SK-N-SH (cell line): ENCODE measurements around the gene EPHA6. TPM values are rescaled to one million over a fixed set of nuclear protein-coding genes. Genes with fewer than 3 reads are reported as not detected.

Experiments
- CTCF ChIA-PET: fragments of 300-600, 350-600 bp; formaldehyde crosslinking; extraction: SDS; loops from one replicate; lab custom pipeline; 2021; lab: Yijun Ruan, JAX
- POLR2A ChIA-PET: fragments of 350-600 bp; sonication (Branson Sonifier 250); formaldehyde crosslinking; extraction: SDS; loops from one replicate; lab custom pipeline; 2020; ENCODE audit warnings: antibody characterized with exemption, inconsistent platforms; lab: Yijun Ruan, JAX
- DNase-seq: peaks from one replicate; pipeline ENCODE4 v3.0.0; 2012
- H2AFZ ChIP-seq: fragments of 200-600 bp; sonication (generic); 2 replicates; pipeline ENCODE4 v1.8.1; 2016; ENCODE audit warnings: antibody characterized with exemption, mild to moderate bottlenecking, low read depth
- H3F3A ChIP-seq: fragments of 200-600 bp; sonication (generic); replicated peaks from 2 replicates; pipeline ENCODE3; 2016; ENCODE audit warnings: antibody characterized with exemption, mild to moderate bottlenecking; ENCODE audit not compliant: insufficient read depth
- H3K27ac ChIP-seq, 2 experiments: fragments of 200-500 bp in 1 of 2; fragments of 200-600 bp in 1 of 2; sonication (Bioruptor generic) in 1 of 2; sonication (generic), shearing (Covaris generic) in 1 of 2; 2 replicates each; pipeline versions ENCODE4 v1.5.1 to v1.6.1; 2014 to 2016; ENCODE audit warnings: low read depth in 2 of 2, inconsistent platforms in 1 of 2, low read length in 1 of 2, mild to moderate bottlenecking in 1 of 2, mixed read lengths in 1 of 2
- H3K27me3 ChIP-seq: fragments of 200-600 bp; sonication (generic), shearing (Covaris generic); 2 replicates; pipeline ENCODE4 v1.6.1; 2016; ENCODE audit warnings: mixed run types; ENCODE audit not compliant: insufficient read depth
- H3K36me3 ChIP-seq, 2 experiments: fragments of 200-500 bp in 1 of 2; fragments of 200-600 bp in 1 of 2; sonication (Bioruptor generic) in 1 of 2; sonication (generic) in 1 of 2; replicated peaks in 1 of 2; 2 replicates each; pipeline versions ENCODE3 to v1.5.1; 2014 to 2016; ENCODE audit warnings: low read length in 1 of 2, mild to moderate bottlenecking in 1 of 2; ENCODE audit not compliant: insufficient read depth in 2 of 2, control insufficient read depth in 1 of 2
- H3K4me1 ChIP-seq, 2 experiments: fragments of 200-500 bp in 1 of 2; fragments of 200-600 bp in 1 of 2; sonication (Bioruptor generic) in 1 of 2; sonication (generic), shearing (Covaris generic) in 1 of 2; 2 replicates each; pipeline versions ENCODE4 v1.5.1 to v1.6.1; 2014 to 2016; ENCODE audit warnings: low read depth in 1 of 2, low read length in 1 of 2, mixed run types in 1 of 2; ENCODE audit not compliant: insufficient read depth in 2 of 2, control insufficient read depth in 1 of 2
- H3K4me2 ChIP-seq: fragments of 200-600 bp; sonication (generic), shearing (Covaris generic); 2 replicates; pipeline ENCODE4 v1.6.1; 2017; ENCODE audit warnings: mixed run types
- H3K4me3 ChIP-seq, 2 experiments: fragments of 200-500 bp in 1 of 2; fragments of 200-600 bp in 1 of 2; sonication (Bioruptor generic) in 1 of 2; sonication (generic), shearing (Covaris generic) in 1 of 2; 2 replicates each; pipeline versions ENCODE4 v1.5.1 to v1.8.1; 2014 to 2016; ENCODE audit warnings: low read depth in 2 of 2, inconsistent platforms in 1 of 2, low read length in 1 of 2, mild to moderate bottlenecking in 1 of 2, mixed read lengths in 1 of 2, moderate library complexity in 1 of 2
- H3K79me2 ChIP-seq: fragments of 200-600 bp; sonication (generic); 2 replicates; pipeline ENCODE4 v1.8.1; 2017; ENCODE audit warnings: mild to moderate bottlenecking; ENCODE audit not compliant: insufficient read depth
- H3K9ac ChIP-seq: fragments of 200-600 bp; sonication (generic); 2 replicates; pipeline ENCODE4 v1.6.1; 2017; ENCODE audit warnings: mixed run types
- H3K9me2 ChIP-seq: fragments of 200-600 bp; sonication (generic); 2 replicates; pipeline ENCODE4 v1.6.1; 2017; ENCODE audit warnings: mixed run types
- H3K9me3 ChIP-seq: fragments of 200-600 bp; sonication (generic); 2 replicates; pipeline ENCODE4 v1.6.1; 2017; ENCODE audit warnings: mixed run types, mild to moderate bottlenecking, moderate library complexity
- H4K20me1 ChIP-seq: fragments of 200-600 bp; sonication (generic); 2 replicates; pipeline ENCODE4 v1.6.1; 2017; ENCODE audit warnings: mild to moderate bottlenecking, mixed run types; ENCODE audit not compliant: insufficient read depth
- CTCF ChIP-seq: fragments of 200-600 bp; sonication (generic); IDR thresholded peaks from 2 replicates; pipeline ENCODE4 v1.6.1; 2017; ENCODE audit warnings: antibody characterized with exemption, mild to moderate bottlenecking, moderate library complexity
- EP300 ChIP-seq, 2 experiments: IDR thresholded peaks; 2 replicates each; pipeline versions ENCODE4 v1.4.0 to v1.6.1; 2012; ENCODE audit warnings: borderline replicate concordance in 1 of 2, low read depth in 1 of 2, low read length in 1 of 2
- IRF3 ChIP-seq: fragments of 150-350 bp; IDR thresholded peaks from 2 replicates; pipeline ENCODE4 v1.6.1; 2016; ENCODE audit warnings: mild to moderate bottlenecking, low read depth, low read length
- MEF2A ChIP-seq: IDR thresholded peaks from 2 replicates; pipeline ENCODE4 v1.4.0; 2012; ENCODE audit warnings: low read depth, borderline replicate concordance
- TCF12 ChIP-seq: IDR thresholded peaks from 2 replicates; pipeline ENCODE4 v1.4.0; 2012
- TEAD4 ChIP-seq: IDR thresholded peaks from 2 replicates; pipeline ENCODE4 v1.4.0; 2012; ENCODE audit warnings: mild to moderate bottlenecking, borderline replicate concordance; ENCODE audit not compliant: insufficient read depth
- USF2 ChIP-seq: fragments of 150-350 bp; IDR thresholded peaks from 2 replicates; pipeline ENCODE4 v1.6.1; 2017; ENCODE audit warnings: antibody characterized with exemption, low read length, low read depth, borderline replicate concordance
- polyA plus RNA-seq, 3 experiments: library from polyadenylated mRNA; depleted of rRNA; stranded (reverse); fragments of >200 nt; gene quantifications; 2 replicates each; pipeline ENCODE4 v1.2.3, GENCODE V29; 2012

The EPHA6 gene
- polyA plus RNA-seq, 1 of the 3 experiments (the other 2 are of a cell fraction) = not detected

GRCh38 chr3:96960661-96961330 lies 146.4 kb downstream of the EPHA6 start (continued):
- TF ChIP-seq USF2 (no peak), MEF2A (no peak), IRF3 (no peak)

GRCh38 chr3:96961576-96961975 lies 147.2 kb downstream of the EPHA6 start:
- H3K9me2 ChIP-seq = no peaks in the 10 kb centered on the region
- no peak for DNase-seq
- CTCF ChIA-PET = interaction anchor here (1.1 kb wide), 1 partner anchor 758 kb away, joined by 4 read pairs; no protein-coding TSS in a partner anchor

More at GRCh38 chr3:96961576-96961975, 147.2 kb downstream of the EPHA6 start:
- no peaks in the 10 kb centered on the region for H4K20me1 ChIP-seq
- H3K36me3 ChIP-seq = no peaks in the 10 kb centered on the region
- no peak for TF ChIP-seq CTCF
- no peak for TF ChIP-seq TCF12
- TF ChIP-seq IRF3 = no peak
- TF ChIP-seq TEAD4 = no peak
- TF ChIP-seq EP300 (IDR thresholded peaks at IDR 0.05; ENCODE audit: borderline replicate concordance in 1 of 2, low read depth in 1 of 2, low read length in 1 of 2) = no peak
- H3K27ac ChIP-seq = no peak overlapping the region
- no peaks in the 10 kb centered on the region for H3K4me1 ChIP-seq
- no peaks in the 10 kb centered on the region for H3F3A ChIP-seq
- no peak overlapping the region for H2AFZ ChIP-seq
- POLR2A ChIA-PET = no interaction called here
- no peak overlapping the region for H3K4me3 ChIP-seq
- no peaks in the 10 kb centered on the region for H3K9me3 ChIP-seq
- H3K27me3 ChIP-seq = no peaks in the 10 kb centered on the region
- H3K79me2 ChIP-seq = no peaks in the 10 kb centered on the region
- H3K4me2 ChIP-seq = no peak overlapping the region
- H3K9ac ChIP-seq = no peak overlapping the region
